Right lung (tissue), 5 donors: Measurements from ENCODE around the gene RWDD2A. TPM values are rescaled to one million over a fixed set of nuclear protein-coding genes. Genes with fewer than 3 reads are reported as not detected.

Experiments
- DNase-seq, 2 donors: peaks; one replicate each; pipeline ENCODE4 v3.0.0-alpha.2; 2013
- polyA plus RNA-seq, 5 donors: library from polyadenylated mRNA; unstranded; fragments of 120-200 nt; gene quantifications; one replicate each; pipeline versions ENCODE4 v1.2.1 to v1.2.3, GENCODE V29; 2013; ENCODE audit warnings: inconsistent platforms in 1 of 5, low replicate concordance in 1 of 5; ENCODE audit not compliant: insufficient read length in 5 of 5, insufficient read depth in 1 of 5

Gene RWDD2A
- polyA plus RNA-seq, 5 donors, result 5.0 to 6.5 (median 5.4) TPM

GRCh38 chr6:83193747-83194566 is 800 bp downstream of the RWDD2A start:
- peak; percentile 12 to 22 for DNase-seq

- DNase-seq, result no peak
These were observed 5.5 kb downstream of the RWDD2A start for GRCh38 chr6:83198486-83199172.

- DNase-seq, result no peak
These were observed 6.2 kb downstream of the RWDD2A start for GRCh38 chr6:83199173-83199862.

GRCh38 chr6:83199863-83200225 is 6.7 kb downstream of the RWDD2A start:
- no peak for DNase-seq

- no peak for DNase-seq
These were observed 8.9 kb downstream of the RWDD2A start for GRCh38 chr6:83202031-83202430.

GRCh38 chr6:83215131-83216047 is 22.2 kb downstream of the RWDD2A start:
- DNase-seq, result peak; percentile 64 to 69

GRCh38 chr6:83216806-83217205 is 23.6 kb downstream of the RWDD2A start:
- DNase-seq, result no peak

GRCh38 chr6:83218646-83219045 is 25.5 kb downstream of the RWDD2A start:
- DNase-seq, result no peak

- no peak for DNase-seq
These were observed 27.0 kb downstream of the RWDD2A start for GRCh38 chr6:83220121-83220520.

- no peak for DNase-seq
These were observed 28.1 kb downstream of the RWDD2A start for GRCh38 chr6:83221276-83221675.

- DNase-seq, result no peak
These were observed 28.8 kb downstream of the RWDD2A start for GRCh38 chr6:83221889-83222479.

- no peak for DNase-seq
These were observed 33.4 kb downstream of the RWDD2A start for GRCh38 chr6:83226517-83226916.

- no peak for DNase-seq
These were observed 38.0 kb downstream of the RWDD2A start for GRCh38 chr6:83231146-83231545.

- no peak for DNase-seq
These were observed 54.3 kb downstream of the RWDD2A start for GRCh38 chr6:83247471-83247870.

Other genes with a start within 250 kb of the RWDD2A start
- gene UBE3D, start 127.5 kb upstream of the RWDD2A start, polyA plus RNA-seq, result 10 to 100 TPM in 2 of 5 donors, 1 to 10 TPM in 3; 7.3 to 12.8 (median 8.9) TPM
- gene DOP1A, start 125.7 kb upstream of the RWDD2A start, polyA plus RNA-seq, result 10 to 100 TPM; 21.4 to 42.2 (median 37.7) TPM
- gene PGM3, start 92 bp upstream of the RWDD2A start, polyA plus RNA-seq, result 10 to 100 TPM; 54.9 to 91.3 (median 79.7) TPM
- gene ME1, start 237.7 kb downstream of the RWDD2A start, polyA plus RNA-seq, result 10 to 100 TPM in 4 of 5 donors, 1 to 10 TPM in 1; 8.5 to 15.1 (median 11.1) TPM